Measurements from ENCODE around the gene FURIN. TPM values are rescaled to one million over a fixed set of nuclear protein-coding genes. Genes with fewer than 3 reads are reported as not detected.
A peak's percentile ranks its signal among the peaks of the same experiment; 100 is the strongest.
"Not testable (repeated sequence)": the region's sequence is repeated elsewhere in the genome, so short reads cannot be mapped to it uniquely, and the experiment has no call there.

The FURIN gene
- total RNA-seq, 1 donor from 2014 or later: 22.9 TPM

- DNase-seq (ENCODE audit: low spot score): peak; percentile 50
These were observed 27.4 kb upstream of the FURIN start for GRCh38 chr15:90840954-90841353.

GRCh38 chr15:90844696-90845095 lies 23.7 kb upstream of the FURIN start:
- no peak for DNase-seq (ENCODE audit: low spot score)

DNA sequence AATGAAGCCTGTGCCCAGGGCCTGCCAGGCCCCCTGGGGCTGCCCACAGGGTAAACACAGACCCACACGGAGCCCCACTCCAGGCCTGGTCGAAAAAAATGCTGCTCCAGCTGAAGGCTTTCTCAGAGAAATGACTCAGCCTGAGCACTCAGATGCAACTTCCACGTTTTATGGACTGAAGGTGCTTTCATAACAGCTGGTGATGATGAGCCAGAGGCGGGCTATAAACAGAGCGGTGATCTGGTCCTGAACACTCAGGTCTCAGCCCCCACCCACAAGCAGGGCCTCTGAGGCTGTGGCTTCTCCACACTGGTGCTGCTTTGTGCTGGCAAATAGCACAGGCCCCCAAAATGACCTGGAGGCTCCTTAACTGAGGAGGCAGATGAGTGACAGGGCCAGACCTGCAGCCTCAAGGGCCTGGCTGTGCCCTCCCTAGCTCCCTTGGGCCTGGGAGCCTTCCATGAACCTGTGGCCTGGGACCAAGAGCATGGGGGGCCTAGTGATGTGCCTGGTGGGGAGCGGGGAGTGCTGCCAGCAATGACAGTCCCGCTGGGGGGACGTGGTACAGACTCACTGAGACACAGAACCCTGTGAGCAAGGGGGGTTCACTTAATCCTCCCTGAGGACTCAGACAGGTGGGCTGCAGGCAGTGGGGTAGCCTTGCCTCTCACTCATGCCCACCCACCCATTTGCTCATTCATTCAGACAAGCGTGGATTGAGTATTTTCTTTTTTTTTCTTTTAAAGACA lies 23.0 kb upstream of the FURIN start:
- peak; percentile 82 for DNase-seq (ENCODE audit: low spot score)

- not testable (repeated sequence) for DNase-seq (ENCODE audit: low spot score)
These were observed 19.0 kb upstream of the FURIN start for GRCh38 chr15:90849424-90849823.

GRCh38 chr15:90851114-90851513 lies 17.3 kb upstream of the FURIN start:
- DNase-seq (ENCODE audit: low spot score): no peak

- no peak for DNase-seq (ENCODE audit: low spot score)
These were observed 16.4 kb upstream of the FURIN start for GRCh38 chr15:90851940-90852339.

DNA sequence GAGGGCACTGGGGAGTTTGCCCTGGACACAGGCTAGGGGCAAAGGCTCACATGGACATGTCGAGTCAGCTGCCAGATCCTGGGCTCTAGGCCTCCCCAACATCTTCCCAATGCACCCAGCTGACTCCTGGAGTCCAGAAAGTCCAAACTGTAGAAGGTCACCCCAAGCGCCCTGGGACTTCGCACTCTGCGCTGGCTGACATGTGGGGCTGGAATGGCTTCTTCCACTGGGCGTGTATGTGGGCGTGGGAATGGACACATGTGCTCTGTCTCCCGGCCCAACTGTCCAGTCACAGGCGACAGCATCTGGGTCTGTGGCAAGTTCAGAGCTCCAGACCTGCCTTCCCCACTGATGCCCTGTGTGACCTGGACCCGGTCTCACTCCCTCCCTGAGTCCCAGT lies 13.2 kb upstream of the FURIN start:
- DNase-seq (ENCODE audit: low spot score): no peak

DNA sequence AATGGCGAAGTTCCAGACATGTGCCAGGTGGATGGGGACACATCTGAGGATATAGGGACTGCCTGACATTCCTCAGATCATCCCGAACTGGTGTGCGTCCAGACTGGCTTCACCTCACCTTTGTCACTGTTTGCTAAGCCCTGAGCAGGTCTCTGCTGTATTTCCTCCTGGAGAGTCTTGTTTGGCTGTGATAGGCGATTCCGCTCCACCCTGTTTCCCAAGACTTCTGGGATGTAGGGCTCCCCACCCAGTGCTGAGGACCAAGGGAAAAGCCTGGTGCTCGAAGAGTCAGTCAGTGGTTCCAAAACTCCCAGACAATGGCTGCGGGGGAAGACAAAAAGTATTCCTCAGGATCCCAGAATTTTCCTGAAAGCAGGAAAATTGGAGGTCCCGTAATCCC lies 11.1 kb upstream of the FURIN start:
- no peak for DNase-seq (ENCODE audit: low spot score)

DNA sequence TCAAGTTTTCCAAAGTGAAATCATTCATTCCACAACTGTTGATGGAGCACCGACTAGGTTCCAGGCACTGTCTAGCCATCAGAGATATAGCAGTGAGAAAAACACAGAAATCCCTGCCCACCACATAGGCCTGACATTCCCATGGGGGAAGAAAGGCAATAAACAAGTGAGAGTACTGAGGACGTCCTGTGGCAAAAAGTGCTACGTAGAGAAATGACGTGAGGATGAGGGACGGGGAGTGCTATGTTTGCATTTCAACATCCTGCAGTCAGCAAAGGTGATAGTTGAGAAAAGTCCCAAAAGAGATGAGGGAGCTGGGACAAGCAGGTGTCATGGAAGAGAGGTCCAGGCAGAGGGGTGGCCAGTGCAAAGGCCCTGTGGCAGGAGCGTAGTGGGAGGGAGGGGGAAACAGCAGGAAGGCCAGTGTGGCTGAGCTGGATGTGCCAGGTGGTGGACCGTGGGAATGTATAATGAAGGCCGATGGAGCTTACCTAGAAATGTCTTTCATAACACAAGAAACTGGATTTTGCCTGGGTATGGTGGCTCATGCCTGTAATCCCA lies 10.4 kb upstream of the FURIN start:
- no peak for DNase-seq (ENCODE audit: low spot score)

DNA sequence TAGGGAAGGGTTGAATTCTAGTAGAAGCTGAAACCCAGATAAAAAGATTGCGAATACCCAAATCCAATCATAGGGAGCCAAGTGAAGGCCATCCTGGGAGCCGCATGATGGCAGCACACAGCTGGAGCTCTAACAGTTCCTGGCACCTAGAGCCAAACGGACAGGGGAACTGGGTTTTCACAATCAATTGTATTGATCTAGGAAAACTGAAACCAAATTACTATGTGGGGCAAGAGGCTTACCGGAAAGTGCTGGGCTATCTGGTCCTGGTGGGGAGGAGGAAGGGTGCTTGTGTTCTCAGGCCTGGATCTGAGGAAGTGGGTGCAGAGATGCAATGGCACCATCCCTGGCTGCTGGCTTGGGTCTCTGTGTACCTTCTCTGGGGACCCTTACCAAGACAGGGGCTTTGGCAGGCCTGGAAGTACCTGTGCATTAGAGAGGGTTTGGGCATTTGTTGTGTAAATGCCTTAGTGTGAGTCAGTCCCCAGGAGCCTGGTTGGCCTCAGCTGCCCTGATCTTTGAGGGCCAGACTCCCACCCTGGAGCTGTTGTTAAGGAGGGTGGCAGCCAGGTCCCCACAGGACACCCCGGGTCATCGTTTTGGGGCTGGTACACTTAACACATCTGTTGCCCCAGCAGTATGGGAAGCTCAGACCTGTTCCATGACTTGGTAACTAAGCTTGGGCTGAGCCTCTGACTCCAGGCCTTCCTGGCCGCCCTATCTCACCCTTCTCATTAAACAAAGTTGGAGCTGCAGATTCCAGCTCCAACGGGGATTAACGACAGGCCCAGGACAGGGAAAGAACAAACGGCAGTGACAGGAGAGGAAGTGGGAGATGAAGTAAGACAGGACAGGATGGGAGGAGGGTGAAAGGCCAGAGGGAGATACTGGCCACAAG lies 8.9 kb upstream of the FURIN start:
- DNase-seq (ENCODE audit: low spot score): no peak

GRCh38 chr15:90860450-90860849 lies 7.9 kb upstream of the FURIN start:
- no peak for DNase-seq (ENCODE audit: low spot score)

DNA sequence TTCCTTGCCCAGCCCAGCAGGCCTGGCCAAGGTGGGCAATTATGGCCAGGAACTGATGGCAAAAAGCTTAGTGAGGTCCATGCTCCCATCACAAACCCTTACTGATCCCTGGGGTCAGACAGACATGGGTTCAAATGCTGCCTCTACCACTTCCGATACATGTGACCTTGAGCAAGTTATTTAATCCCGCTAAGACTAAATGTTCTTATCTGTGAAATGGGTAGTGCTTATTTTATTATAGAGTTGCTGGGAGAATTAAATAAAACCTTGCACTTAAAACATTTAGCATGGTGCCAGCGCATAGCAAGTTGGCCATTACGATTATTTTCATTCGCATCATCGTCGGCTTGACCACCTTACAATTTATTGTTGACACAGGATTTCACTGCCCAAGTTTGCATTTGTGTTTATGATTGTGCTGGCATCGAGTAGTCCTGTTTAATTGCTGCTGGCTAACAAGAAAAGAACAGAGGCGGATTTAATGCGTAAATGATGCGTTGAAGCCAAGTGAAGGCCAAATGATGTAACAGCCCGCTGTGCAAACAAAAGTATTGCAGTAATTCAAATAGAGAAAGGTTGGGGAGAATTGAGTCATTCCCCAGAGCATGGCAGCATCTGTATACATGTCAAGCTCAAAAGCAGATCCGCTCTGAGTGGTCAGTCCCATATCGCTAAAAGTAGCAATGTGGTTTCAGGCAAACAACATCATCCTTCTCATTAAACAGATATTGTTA lies 7.3 kb upstream of the FURIN start:
- DNase-seq (ENCODE audit: low spot score): no peak

GRCh38 chr15:90862487-90862886 lies 5.9 kb upstream of the FURIN start:
- DNase-seq (ENCODE audit: low spot score): no peak

DNA sequence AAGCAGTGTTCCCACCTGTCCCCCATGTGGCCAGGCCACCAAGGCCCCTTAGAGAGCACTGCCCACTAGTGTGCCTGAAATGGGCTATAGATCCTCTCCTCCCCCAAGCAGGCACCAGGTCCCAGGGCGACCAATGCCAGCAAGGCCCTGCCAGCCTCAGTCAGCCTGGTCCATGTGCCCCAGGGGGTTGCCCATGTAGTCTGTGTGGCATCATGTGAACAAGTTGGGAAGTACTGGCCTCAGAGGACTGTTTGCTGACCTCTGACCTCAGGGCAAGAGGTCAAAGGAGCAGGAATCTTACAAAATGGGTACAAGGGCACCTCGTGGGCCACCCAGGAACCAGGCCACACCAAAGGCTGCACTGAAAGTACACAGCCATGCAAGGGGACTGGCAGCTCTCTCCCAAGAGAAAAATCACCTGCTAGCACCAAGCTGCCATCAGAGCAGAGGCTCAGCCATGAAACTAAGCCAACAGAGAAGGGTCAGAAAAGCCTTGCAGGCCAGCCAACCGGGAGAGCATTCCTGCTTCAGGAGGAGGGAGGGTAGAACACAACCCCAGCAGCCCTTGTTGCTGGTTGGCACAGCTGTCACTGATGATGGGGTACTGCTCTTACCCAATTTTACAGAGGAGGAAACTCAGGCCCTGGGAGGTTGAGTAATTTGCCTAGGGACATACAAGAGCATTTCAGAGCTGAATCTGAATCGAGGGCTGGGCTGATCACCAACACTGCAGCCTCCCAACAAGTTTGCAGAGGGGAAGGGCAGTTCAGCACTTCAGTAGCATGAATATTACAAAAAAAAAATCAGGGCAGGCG lies 5.2 kb upstream of the FURIN start:
- no peak for DNase-seq (ENCODE audit: low spot score)

DNA sequence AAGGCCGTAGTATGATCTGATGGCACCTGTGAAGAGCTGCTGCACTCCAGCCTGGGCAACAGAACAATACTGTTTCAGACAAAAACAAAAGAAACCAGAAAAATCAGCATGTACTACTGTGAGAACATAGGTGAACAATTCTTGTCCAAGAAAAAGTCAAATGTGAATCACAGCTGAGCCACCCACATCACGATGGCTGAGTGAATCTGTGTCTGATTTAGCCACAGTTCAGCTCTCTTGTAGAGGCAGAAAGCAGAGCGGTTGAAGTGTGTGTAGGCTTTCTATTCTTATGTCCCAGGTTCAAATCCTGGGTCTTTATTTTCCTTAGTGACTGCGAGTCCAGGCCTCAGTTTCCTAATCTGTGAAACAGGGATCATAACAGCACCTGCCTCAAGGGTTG lies 4.4 kb upstream of the FURIN start:
- DNase-seq (ENCODE audit: low spot score): no peak

GRCh38 chr15:90864507-90864906 lies 3.9 kb upstream of the FURIN start:
- no peak for DNase-seq (ENCODE audit: low spot score)

DNA sequence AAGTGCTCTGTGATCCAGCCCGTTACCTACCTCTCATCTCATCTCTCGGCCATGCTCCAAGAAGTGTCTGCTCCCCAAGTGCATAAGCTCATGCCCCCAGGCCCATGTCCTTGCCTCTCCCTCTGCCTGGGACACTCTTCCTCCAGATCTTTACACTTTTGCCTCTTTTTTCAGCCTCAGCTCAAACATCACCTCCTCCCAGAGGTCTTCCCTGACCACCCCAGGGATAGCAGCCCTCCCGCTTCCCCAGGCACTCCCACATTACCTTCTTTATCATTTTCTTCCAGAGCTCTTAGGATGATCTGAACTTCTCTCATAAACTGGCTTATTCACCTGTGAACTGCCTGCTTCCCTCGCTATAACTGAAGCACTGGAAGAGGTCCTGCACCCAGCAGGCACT lies 2.7 kb upstream of the FURIN start:
- DNase-seq (ENCODE audit: low spot score): no peak

DNA sequence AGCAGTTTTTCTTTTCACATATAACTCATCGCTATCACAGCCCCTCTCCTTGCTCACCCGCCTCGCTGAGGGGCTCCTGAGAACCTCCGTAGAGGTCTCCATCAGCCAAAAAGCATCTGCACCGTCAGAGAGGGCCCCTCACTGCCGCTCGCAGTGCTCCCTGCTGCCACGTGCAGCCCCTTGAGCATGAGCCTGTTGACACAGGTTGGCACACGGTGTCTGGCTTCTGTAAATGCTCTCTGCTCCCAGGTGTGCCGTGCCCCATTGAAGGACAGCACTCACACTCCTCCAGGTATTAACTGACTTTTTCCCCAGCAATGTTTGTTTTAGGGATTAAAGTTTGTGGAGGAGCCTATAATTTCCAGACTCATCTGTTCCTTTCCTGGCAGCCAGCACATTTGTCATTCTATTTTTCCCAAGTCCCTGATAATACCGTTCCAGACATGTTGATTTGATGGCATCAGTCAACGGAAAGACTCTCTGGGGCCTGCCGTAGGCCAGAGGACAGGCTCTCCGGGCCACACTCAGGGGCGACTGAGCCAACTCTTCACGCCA lies 2.1 kb upstream of the FURIN start:
- DNase-seq (ENCODE audit: low spot score): no peak

GRCh38 chr15:90866800-90867199 lies 1.6 kb upstream of the FURIN start:
- no peak for DNase-seq (ENCODE audit: low spot score)

- no peak for DNase-seq (ENCODE audit: low spot score)
These were observed 753 bp downstream of the FURIN start for GRCh38 chr15:90869140-90869541.
